Forelimb muscle (tissue), 1 donor: ENCODE measurements around the gene MDM4. TPM values are rescaled to one million over a fixed set of nuclear protein-coding genes. Genes with fewer than 3 reads are reported as not detected.

Experiments
- DNase-seq: peaks from one replicate; pipeline ENCODE4 v3.0.0-alpha.2; 2013; ENCODE audit warnings: low read depth
- polyA plus RNA-seq: library from polyadenylated mRNA; unstranded; fragments of 120-200 nt; gene quantifications from one replicate; pipeline ENCODE4 v1.2.1, GENCODE V29; 2013; ENCODE audit not compliant: insufficient read length

MDM4 gene
- polyA plus RNA-seq, 1 donor = 33.1 TPM

DNA sequence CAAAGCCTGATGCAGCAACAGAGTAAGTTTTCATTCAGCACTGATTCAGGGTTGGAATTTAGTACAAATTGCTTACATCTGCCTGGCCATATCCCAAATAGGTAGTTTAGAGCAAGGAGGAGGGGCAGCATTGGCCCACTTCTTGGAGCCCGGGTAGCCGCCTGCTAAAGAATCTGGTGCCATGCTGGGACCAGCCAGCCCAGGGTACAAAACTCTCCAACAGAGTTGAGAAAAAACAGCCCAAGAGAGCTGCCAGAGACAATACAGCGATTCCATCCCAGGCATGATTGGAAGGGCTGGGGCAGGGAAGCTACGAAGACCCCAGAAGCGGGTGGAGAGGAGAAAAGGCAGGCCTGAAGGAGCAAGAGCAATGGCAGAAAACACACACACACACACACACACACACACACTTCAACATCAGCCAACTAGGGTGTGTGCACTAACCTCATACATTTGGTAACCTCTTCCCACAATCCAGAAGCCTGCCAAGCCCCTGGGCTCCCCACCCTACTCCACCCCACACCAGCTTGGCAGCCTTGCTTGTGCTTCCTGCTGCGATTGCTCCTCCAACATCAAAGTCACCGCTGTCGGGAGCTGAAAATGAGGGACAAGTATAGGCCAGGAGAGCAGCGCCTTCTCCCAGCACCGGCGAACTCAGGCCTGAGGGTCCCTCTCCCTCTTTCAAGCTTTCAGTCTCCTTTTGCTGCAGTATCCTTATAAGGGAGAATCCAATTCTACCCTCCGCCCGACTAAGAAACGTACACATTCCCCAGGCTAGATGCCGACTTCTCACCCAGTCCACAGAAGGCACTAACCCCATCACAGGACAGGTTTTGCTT is 22.8 kb upstream of the MDM4 start:
- no peak for DNase-seq

DNA sequence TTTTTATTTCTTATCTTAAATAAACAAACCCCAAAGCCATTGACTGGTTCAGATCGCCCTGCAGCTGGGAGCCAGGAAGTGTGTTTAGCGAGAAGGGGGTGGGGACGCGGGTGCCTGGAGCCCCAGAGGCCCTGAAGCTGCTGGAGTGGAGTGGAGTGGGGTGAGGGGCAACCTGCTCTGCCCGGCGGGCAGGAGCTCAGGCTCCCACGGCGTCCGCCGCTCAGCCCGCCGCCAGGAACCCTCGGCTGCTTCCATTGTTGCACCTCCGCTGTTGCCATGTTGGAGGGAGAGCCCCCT is 22.3 kb upstream of the MDM4 start:
- DNase-seq = no peak

- DNase-seq = no peak
Measured at GRCh38 chr1:204494281-204495077, 21.7 kb upstream of the MDM4 start, which contains the start of gene PIK3C2B. PIK3C2B (minus strand) TSS chr1:204494805; CDS start chr1:204469802, 25,003 bp downstream.

DNA sequence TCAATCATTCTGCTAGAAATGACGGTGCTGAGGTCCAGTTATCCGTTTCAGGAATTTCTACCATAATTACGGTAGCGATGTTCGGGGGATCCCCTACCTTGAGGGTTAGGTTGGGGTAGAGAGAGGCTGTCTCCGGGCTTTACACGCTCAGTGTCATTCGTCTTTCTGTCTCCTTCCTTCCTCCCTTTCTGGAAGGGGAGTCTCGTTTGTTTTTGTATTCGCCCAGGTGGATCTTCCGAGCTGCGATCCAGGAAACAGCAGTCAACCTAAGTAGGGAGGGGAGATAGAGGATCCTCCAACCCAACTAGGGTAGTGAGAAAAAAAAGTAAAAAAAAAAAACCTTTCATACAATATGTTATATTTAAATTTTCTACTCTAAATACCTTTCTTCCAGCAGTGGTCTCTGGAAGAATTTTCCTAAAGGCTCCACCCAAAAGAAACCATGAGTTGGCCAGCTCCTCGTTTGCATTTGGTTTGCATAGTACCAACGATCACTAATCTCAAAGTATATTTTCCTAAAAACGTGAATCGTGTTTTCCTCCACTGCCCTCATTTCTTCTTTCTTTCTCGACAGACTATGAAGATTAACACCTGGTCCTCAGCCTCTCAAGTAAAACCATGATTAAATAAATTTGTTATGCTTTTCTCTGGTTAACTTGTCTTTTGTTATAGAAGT is 21.0 kb upstream of the MDM4 start:
- no peak for DNase-seq

DNA sequence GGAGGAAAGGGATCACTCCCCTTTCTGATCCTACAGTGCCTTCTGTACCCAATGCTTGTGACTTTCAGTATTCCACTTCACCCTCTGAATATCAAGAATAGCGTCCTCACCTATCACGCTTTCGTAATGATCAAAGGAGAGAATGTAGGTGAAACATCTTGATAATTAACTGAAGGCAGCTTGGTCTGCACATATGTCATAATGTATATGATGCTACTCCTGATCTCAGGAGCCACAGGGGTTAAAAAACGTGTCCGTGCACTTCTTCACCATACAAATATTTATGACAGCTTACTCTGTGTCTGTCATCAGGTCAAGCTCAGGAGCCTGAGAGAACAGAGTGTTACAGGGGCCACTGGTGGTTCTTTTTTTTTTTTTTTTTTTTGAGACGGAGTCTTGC is 20.4 kb upstream of the MDM4 start:
- no peak for DNase-seq

DNA sequence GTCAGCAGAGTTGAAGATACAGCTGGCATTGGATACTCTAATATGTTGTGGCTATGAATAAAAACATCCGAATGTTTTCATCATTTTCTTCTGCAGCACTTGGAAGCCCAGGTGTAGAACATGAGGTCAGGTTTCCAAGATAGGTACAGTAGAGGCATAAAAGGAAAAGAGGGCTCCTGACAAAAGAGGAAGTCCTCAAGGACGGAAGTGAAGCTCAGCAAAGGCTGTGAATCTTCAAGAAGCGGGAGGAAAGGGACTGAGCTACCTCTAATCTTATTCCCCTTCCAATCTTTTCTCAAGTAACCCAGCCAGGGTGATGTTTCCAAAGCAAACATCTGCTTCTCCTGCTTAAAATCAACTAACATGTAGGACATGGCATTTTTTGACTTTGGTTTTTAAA is 17.2 kb upstream of the MDM4 start:
- no peak for DNase-seq

DNA sequence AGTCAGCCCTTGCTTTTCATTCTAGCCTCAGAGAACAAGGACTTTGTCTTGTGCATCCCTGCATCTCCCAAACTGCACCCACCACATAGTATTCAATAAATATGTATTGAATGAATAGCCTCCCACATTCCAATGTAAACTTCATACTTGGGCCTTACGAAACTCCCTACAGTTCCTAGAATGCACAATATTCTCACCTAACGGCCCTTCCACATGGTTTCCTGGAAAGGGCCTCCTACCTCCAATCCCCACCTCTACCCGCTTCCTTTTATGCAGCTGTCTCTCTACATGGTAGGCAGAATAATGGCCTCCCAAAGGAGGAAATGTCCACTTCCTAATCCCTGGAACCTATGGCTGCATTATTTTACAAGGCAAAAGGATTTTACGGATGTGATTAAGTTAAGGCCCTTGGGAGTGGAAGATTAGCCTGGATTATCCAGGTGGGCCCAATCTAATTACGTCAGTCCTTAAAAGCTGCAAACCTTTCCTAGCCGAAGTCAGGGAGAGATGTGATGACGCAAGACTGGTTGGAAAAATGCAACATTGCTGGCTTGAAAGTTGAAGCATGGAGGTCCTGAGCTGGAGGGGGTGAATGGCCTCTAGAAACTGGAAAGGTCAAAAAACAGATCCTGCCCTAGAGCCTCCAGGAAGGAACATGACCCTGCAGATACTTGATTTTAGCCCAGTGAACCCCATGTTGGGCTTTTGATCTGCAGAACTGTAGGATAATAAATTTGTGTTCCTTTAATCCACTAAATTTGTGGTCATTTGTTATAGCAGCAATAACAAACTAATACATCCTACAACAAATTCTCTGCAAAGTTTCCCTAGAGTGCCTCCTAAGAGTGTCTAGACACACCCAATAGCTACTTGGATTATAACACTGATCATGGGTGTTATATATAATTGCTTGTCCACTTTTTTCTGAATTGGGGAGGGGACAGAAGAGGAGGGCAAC is 16.4 kb upstream of the MDM4 start:
- DNase-seq = no peak

DNA sequence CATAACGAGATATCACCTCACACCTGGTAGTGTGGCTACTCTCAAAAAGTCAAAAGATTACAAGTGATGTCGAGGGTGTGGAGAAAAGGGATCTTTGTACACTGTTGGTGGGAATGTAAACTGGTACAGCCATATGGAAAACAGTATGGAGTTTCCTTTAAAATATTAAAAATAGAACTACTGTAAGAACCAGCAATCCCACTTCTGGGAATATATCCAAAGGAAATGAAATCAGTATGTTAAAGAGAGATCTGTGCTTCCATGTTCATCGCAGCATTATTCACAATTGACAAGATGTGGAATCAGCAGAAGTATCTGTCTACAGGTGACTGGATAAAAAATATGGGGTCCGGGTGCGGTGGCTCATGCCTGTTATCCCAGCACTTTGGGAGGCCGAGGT is 14.0 kb upstream of the MDM4 start:
- no peak for DNase-seq

- DNase-seq = no peak
Measured at GRCh38 chr1:204503122-204503912, 12.9 kb upstream of the MDM4 start.

DNA sequence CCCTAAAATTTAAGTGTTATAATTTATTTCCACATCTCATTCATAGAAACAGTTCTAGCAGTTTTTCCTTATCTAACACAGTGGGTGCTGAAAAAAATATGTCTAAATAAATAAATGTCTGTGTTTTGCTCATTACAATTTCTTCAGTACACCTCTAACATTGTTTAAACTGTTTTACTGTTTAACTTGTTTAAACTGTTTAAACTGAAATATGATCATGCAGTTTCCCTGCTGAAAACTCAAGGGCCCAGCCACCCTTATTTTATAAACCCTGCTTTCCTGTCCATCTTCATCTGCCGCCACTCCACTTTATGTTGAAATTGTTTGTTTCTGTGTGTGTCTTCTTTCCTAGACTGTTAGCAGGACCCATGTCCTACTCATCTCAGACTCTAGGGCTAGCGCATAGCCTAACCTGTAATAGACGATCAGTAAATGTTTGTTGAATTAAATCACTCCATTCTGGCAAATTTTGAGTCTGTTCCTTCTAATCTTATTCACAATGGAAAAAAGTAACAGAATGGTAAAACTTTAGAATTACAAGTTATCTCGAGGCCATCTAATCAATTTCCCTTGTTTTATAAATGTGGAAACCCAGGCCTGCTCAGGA is 12.2 kb upstream of the MDM4 start:
- DNase-seq = no peak

GRCh38 chr1:204505674-204506200 is 10.5 kb upstream of the MDM4 start:
- no peak for DNase-seq

DNA sequence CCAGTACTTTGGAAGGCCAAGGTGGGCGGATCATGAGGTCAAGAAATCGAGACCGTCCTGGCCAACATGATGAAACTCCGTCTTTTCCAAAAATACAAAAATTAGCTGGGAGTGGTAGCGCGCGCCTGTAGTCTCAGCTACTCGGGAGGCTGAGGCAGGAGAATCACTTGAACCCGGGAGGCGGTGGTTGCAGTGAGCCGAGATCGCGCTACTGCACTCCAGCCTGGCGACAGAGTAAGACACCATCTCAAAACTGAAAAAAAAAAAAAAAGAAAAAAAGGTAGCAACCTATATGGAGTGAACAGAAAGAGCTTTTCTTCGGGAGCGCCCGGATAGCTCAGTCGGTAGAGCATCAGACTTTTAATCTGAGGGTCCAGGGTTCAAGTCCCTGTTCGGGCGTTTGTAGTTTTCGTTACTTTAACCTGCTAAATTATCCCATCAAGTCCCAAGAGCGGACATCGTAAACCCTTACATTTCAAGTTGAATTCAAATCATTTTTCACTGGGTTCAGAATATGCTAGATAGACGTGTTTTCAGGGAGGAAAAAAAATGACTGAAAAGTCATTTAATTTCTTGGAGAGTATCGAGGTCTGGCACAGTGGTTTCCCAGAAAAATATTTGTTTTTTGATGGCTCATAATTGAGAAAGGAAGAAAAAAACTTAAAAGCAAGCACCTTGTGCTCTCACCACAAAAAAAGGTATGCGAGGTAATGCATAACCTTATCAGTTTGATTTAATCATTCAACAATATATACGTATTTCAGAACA is 9.8 kb upstream of the MDM4 start:
- DNase-seq = no peak

- peak; percentile 95 for DNase-seq
Measured at GRCh38 chr1:204506969-204507316, 9.3 kb upstream of the MDM4 start.

- DNase-seq = no peak
Measured at GRCh38 chr1:204507317-204508105, 8.7 kb upstream of the MDM4 start.

GRCh38 chr1:204509186-204509635 is 7.0 kb upstream of the MDM4 start:
- no peak for DNase-seq

GRCh38 chr1:204511366-204511765 is 4.8 kb upstream of the MDM4 start:
- DNase-seq = no peak

GRCh38 chr1:204513117-204513716 is 3.0 kb upstream of the MDM4 start:
- no peak for DNase-seq

DNA sequence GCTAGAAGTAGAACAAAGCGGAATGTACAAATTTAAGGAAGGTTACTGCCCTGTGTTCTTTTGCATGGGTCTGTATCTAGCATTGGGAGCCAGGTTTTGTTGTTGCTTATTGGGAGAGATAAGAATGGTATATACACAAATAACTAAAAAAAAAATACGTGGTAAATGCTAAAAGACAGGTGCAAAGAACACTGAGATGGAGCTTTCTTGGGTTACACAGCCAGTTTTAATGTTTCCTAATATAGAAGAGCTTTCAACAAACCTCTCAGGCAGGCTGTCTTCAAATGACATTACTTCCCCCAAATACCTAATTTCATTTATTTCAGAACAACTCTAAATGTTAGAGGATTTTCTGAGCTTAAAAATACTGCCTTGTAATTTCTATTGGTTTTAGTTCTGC is 1.4 kb upstream of the MDM4 start:
- no peak for DNase-seq
